ENCODE data around the gene CLTA.
"Not testable (repeated sequence)": the region's sequence is repeated elsewhere in the genome, so short reads cannot be mapped to it uniquely, and the experiment has no call there.

CLTA gene

DNA sequence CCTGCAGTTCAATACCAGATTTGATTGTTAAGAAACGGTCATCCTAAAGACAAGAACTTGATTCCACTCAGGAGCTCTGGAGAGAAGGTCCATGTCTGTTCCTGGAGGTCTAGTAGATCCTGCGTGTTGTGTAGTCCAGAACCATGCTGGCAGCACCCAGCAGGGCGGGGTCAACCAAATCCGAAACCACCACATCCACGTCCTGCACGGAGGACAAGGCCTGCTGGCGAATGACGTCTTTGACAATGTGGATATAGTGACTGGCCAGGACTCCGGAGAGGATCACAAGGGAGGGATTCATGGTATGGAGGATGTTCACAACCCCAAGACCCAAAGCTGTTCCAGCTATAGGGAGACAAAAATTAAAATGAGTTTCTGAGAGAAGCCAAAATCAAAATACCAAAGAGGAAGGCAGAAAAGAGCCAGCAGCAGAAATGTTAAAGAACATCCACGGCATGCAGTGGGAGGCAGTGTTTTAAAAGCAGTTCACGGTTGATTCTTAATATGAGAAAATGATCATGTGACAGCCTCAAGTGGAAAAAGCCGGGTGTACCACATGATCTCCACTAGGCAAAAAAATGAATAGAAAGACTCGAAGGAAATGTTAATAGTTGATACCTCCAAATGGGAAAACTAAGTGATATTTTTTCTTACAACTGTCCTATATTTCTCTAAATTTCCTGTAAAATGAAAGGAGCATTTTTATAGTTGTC lies 26.7 kb downstream of the CLTA start:
- no peak overlapping the region for H3K4me3 ChIP-seq (ENCODE audit: low read depth, low read length)
- no peak for DNase-seq (ENCODE audit: low read depth)
- TF ChIP-seq, protein P1, sequence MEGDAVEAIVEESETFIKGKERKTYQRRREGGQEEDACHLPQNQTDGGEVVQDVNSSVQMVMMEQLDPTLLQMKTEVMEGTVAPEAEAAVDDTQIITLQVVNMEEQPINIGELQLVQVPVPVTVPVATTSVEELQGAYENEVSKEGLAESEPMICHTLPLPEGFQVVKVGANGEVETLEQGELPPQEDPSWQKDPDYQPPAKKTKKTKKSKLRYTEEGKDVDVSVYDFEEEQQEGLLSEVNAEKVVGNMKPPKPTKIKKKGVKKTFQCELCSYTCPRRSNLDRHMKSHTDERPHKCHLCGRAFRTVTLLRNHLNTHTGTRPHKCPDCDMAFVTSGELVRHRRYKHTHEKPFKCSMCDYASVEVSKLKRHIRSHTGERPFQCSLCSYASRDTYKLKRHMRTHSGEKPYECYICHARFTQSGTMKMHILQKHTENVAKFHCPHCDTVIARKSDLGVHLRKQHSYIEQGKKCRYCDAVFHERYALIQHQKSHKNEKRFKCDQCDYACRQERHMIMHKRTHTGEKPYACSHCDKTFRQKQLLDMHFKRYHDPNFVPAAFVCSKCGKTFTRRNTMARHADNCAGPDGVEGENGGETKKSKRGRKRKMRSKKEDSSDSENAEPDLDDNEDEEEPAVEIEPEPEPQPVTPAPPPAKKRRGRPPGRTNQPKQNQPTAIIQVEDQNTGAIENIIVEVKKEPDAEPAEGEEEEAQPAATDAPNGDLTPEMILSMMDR (IDR thresholded peaks at IDR 0.05; ENCODE audit: low read depth, low read length, missing control alignments): no peak

DNA sequence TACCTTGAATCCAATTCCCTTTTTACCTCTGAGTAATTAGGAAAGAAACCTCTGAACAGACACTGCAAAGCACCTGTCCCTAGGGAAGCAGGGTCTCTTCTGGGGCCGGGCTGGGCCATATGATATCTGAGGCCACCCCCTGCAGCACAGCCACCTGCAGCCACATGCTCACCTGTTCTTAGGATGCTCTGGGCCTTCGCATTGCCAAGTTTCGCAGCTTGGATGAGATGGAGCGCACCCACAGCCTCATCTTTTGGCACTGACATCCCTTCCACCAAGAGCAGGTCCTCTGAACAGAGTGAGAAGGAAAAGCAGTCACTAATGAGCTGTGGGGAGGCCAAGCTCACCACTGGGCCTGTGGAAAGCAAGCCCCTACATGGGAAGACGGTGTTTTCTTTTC lies 27.3 kb downstream of the CLTA start:
- DNase-seq (ENCODE audit: low read depth): no peak
- TF ChIP-seq, protein P1 (IDR thresholded peaks at IDR 0.05; ENCODE audit: low read depth, low read length, missing control alignments): no peak
- H3K4me3 ChIP-seq (ENCODE audit: low read depth, low read length): no peak overlapping the region

DNA sequence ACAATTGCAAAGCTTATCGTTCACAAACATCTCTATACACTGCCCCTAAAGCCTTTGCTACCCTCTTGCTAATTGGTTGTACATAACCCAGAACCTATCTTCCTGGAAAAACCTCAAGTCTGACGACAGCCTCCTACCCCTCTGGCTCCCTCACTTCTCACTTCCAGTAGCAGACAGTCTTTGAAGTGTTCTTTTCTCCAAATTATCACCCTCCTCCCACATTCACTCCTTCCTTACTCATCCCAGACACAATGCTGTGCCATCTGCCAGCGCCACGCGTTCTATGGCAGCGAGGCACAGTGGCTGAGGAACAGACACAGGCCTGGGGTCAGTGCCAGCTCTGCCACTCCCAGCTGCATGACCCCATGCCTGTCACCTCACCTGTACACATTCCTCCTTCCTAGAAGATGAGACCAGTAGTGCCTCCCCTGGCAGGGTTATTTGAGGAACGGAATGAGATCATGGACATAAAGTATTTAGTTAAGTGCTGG lies 27.7 kb downstream of the CLTA start:
- no peak for DNase-seq (ENCODE audit: low read depth)
- no peak overlapping the region for H3K4me3 ChIP-seq (ENCODE audit: low read depth, low read length)
- TF ChIP-seq, protein P1 (IDR thresholded peaks at IDR 0.05; ENCODE audit: low read depth, low read length, missing control alignments): no peak

DNA sequence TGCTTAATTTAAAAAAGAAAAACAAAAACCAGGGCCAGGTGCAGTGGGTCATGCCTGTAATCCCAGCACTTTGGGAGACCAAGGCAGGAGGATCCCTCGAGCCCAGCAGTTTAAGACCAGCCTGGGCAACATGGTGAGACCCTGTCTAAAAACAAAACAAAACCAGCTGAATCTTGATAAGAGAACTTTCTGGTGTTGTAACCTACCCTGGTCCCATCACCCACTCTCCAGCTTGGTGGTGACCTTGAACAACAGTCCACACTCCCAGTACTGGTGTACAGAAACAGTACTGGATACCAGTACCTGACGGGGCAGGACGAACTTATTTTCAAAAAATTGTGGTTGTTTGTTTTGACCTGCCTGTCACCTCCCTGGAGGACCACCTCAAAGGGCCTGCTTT lies 30.9 kb downstream of the CLTA start:
- TF ChIP-seq, protein P1 (IDR thresholded peaks at IDR 0.05; ENCODE audit: low read depth, low read length, missing control alignments): no peak
- no peak overlapping the region for H3K4me3 ChIP-seq (ENCODE audit: low read depth, low read length)
- no peak for DNase-seq (ENCODE audit: low read depth)

DNA sequence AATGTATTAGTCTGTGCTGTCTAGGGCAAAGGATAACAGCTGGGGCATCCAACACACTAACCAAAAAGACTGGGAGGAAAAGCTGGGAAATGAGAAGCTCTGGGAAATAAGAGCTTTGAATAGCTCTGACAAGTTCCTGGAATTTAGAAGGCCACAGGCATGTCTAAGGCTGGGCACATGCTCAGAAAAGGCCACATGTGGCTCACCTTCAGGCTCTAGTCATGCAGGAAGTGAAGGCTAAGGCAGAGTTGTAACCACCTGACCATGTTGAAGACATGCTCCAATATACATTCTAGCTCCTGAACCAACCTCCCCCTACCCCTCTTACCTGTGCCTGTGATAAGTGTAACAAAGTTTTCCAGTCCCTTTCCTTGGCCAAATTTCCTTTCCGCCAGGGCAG lies 31.7 kb downstream of the CLTA start:
- TF ChIP-seq, protein P1 (IDR thresholded peaks at IDR 0.05; ENCODE audit: low read depth, low read length, missing control alignments): no peak
- H3K4me3 ChIP-seq (ENCODE audit: low read depth, low read length): no peak overlapping the region
- DNase-seq (ENCODE audit: low read depth): no peak

DNA sequence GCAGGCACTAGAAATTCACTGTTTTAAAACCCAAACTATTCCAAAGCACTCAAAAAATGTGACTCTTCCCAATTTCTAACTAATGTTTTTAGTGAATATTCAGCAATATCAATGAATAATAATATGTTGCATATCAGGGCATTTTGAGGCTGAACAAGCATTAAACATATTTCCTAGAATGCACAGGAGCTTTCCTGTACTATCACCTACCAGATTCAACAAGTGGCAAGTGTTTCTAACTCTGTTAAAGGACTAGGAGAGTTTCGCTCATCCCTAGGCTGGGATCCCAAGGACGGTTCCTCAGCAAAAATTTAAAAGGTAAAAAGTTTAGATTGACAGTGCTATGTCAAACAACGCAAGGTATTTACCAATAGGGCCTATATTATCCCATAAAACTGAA lies 46.5 kb downstream of the CLTA start:
- TF ChIP-seq, protein P1 (IDR thresholded peaks at IDR 0.05; ENCODE audit: low read depth, low read length, missing control alignments): no peak
- no peak for DNase-seq (ENCODE audit: low read depth)
- H3K4me3 ChIP-seq (ENCODE audit: low read depth, low read length): no peak overlapping the region

DNA sequence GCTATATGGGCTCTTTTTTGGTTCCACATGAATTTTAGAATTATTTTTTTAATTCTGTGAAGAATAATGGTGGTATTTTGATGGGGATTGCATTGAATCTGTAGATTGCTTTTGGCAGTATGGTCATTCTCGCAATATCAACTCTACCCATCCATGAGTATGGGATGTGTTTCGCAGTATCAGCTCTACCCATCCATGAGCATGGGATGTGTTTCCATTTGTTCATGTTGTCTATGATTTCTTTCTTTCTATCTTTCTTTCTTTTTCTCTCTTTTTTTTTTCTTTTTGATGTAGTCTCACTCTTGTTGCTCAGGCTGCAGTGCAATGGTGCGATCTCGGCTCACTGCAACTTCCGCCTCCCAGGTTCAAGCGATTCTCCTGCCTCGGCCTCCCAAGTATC lies 48.5 kb downstream of the CLTA start:
- not testable (repeated sequence) for DNase-seq (ENCODE audit: low read depth); H3K4me3 ChIP-seq (ENCODE audit: low read depth, low read length)

DNA sequence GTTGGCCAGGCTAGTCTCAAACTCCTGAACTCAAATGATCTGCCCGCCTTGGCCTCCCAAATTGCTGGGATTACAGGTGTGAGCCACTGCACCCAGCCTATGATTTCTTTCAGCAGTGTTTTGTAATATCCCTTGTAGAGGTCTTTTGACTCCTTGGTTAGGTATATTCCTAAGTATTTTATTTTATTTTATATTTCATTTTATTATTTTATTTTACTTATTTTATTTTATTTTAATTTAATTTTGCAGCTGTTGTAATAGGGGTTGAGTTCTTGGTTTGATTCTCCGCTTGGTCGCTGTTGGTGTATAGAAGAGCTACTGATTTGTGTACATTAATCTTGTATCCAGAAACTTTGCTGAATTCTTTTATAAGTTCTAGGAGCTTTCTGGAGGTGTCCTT lies 49.0 kb downstream of the CLTA start:
- not testable (repeated sequence) for H3K4me3 ChIP-seq (ENCODE audit: low read depth, low read length); DNase-seq (ENCODE audit: low read depth)

All from GM12864 (cell line).